HepG2 (cell line): Measurements from ENCODE around the gene RGS10. TPM values are rescaled to one million over a fixed set of nuclear protein-coding genes. Genes with fewer than 3 reads are reported as not detected.

Source experiments
- POLR2AphosphoS2 ChIP-seq: IDR thresholded peaks from 2 replicates; pipeline ENCODE4 v1.6.1; 2011; ENCODE audit warnings: low read depth, low read length, improper control_type of control experiment
- PRPF4 ChIP-seq: fragments of 200-400 bp; formaldehyde crosslinking; IDR thresholded peaks from 2 replicates; pipeline ENCODE4 v1.6.1; 2016; ENCODE audit warnings: low read length, low read depth; ENCODE audit not compliant: poor library complexity, severe bottlenecking
- REST ChIP-seq, 2 experiments: IDR thresholded peaks; 2 replicates each; pipeline ENCODE4 v1.6.1; 2011 to 2012; ENCODE audit warnings: low read length in 2 of 2, borderline replicate concordance in 1 of 2, low read depth in 1 of 2, mild to moderate bottlenecking in 1 of 2, moderate library complexity in 1 of 2
- YEATS2 ChIP-seq: sonication (generic); formaldehyde crosslinking; IDR thresholded peaks from 2 replicates; pipeline ENCODE4 v1.4.0; 2020; ENCODE audit warnings: missing genetic modification reagents, borderline replicate concordance
- ZNF101 ChIP-seq: sonication (generic); formaldehyde crosslinking; IDR thresholded peaks from 2 replicates; pipeline ENCODE4 v1.4.0; 2020; ENCODE audit warnings: mild to moderate bottlenecking, low read depth, missing genetic modification reagents, borderline replicate concordance
- ZNF441 ChIP-seq: sonication (generic); formaldehyde crosslinking; IDR thresholded peaks from 2 replicates; pipeline ENCODE4 v1.7.0; 2021; ENCODE audit warnings: missing genetic modification reagents, borderline replicate concordance
- ZNF574 ChIP-seq: sonication (generic); formaldehyde crosslinking; IDR thresholded peaks from 2 replicates; pipeline ENCODE4 v1.4.0; 2020; ENCODE audit warnings: missing genetic modification reagents
- ZNF577 ChIP-seq: sonication (generic); formaldehyde crosslinking; IDR thresholded peaks from 2 replicates; pipeline ENCODE4 v1.4.0; 2020; ENCODE audit warnings: mild to moderate bottlenecking, low read depth, missing genetic modification reagents, borderline replicate concordance
- ZNF720 ChIP-seq: sonication (generic); formaldehyde crosslinking; IDR thresholded peaks from 2 replicates; pipeline ENCODE4 v1.4.0; 2020; ENCODE audit warnings: missing genetic modification reagents
- polyA plus RNA-seq, 8 experiments: library from polyadenylated mRNA; depleted of rRNA in 3 of 8; stranded (reverse) in 7 of 8; unstranded in 1 of 8; fragments of >200 nt; fragmentation: Illumina TruSeq in 4 of 8; extraction: Trizol in 4 of 8; gene quantifications; 2 replicates each; pipeline versions ENCODE4 v1.2.1 to v1.2.3, GENCODE V29; 2011 to 2016; ENCODE audit warnings: low read depth in 4 of 8, missing spikeins in 1 of 8, mixed read lengths in 1 of 8; ENCODE audit not compliant: insufficient read depth in 1 of 8
- total RNA-seq, 5 experiments: library from RNA; depleted of rRNA; stranded (reverse); fragments of >200 nt; fragmentation: Illumina TruSeq; extraction: Trizol; gene quantifications; 2 replicates each; pipeline ENCODE4 v1.2.3, GENCODE V29; 2016; ENCODE audit warnings: low read depth in 1 of 5

The RGS10 gene
- total and polyA plus RNA-seq, 2 of the 13 experiments (the other 11 are each of a cell fraction or from before 2014, with no cell fraction given), result 1.7 to 5.1 TPM

- TF ChIP-seq ZNF720 (no peak), POLR2AphosphoS2 (no peak), ZNF101 (no peak), ZNF577 (CRISPR knock-in tag) (no peak), PRPF4 (no peak), REST (IDR thresholded peaks at IDR 0.05; ENCODE audit: borderline replicate concordance in 1 of 2, low read depth in 1 of 2, low read length in 2 of 2) (no peak), ZNF441 (no peak), ZNF574 (no peak), YEATS2 (CRISPR knock-in tag) (no peak)
Measured at GRCh38 chr10:119517235-119518141, 25.0 kb downstream of the RGS10 start (continued).
